Fibroblast of pulmonary artery (primary cell): ENCODE results near the gene SLC22A23.
"Not testable (repeated sequence)": the region's sequence is repeated elsewhere in the genome, so short reads cannot be mapped to it uniquely, and the experiment has no call there.

Source experiments
- DNase-seq: peaks from one replicate; pipeline ENCODE4 v3.0.0-alpha.2; 2010; ENCODE audit warnings: low read depth
- H3K4me3 ChIP-seq: replicated peaks from 2 replicates; pipeline ENCODE4 v1.5.1; 2011; ENCODE audit warnings: low read depth, mild to moderate bottlenecking, control low read depth, low read length, moderate library complexity
- TF ChIP-seq, protein P1 (sequence below): IDR thresholded peaks from 2 replicates; pipeline ENCODE4 v1.5.1; 2011; ENCODE audit warnings: mild to moderate bottlenecking, control low read depth, low read length, inconsistent platforms; ENCODE audit errors: missing control alignments

SLC22A23 gene

DNA sequence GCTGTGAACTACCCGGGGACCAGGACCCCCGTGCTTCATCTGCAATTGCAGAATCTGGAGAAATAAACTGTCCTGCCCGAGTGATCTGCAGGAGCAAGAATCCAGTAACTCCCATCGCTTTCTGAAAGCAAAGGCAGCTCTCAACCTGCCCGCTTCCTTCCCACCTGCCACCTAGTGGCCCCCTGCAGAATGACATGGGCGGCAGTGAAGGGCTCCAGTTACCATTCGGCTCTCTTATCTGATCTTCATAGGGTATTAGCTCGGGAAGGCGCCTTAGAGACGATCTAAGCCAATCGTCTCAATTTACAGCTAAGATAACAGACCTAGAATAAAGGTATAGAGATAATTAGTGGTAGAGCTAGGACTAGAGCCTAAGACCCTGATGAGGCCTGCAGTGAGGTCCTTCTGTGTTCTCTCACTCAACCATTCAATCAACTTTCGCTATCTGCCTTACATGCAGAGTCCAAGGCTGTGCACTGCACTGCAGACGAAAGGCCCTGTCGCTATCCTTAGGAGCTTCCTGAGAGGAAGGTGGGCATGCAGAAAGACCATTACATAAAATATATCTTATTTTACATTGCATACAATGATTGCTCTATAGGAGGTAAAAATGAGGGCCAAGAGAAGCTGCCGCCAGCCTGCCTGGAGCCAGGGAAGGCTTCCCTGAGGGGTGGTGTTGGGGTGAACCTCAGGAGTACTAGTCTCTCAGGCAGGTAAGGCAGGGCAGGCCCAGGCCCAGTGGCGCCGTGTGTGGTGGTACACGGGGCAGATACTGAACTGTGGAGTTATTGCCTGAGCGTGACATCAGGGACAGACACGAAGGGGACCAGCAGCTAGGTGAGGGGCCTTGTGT, 205.2 kb downstream of the SLC22A23 start:
- TF ChIP-seq, protein P1, sequence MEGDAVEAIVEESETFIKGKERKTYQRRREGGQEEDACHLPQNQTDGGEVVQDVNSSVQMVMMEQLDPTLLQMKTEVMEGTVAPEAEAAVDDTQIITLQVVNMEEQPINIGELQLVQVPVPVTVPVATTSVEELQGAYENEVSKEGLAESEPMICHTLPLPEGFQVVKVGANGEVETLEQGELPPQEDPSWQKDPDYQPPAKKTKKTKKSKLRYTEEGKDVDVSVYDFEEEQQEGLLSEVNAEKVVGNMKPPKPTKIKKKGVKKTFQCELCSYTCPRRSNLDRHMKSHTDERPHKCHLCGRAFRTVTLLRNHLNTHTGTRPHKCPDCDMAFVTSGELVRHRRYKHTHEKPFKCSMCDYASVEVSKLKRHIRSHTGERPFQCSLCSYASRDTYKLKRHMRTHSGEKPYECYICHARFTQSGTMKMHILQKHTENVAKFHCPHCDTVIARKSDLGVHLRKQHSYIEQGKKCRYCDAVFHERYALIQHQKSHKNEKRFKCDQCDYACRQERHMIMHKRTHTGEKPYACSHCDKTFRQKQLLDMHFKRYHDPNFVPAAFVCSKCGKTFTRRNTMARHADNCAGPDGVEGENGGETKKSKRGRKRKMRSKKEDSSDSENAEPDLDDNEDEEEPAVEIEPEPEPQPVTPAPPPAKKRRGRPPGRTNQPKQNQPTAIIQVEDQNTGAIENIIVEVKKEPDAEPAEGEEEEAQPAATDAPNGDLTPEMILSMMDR: peak; percentile 99
- no peak overlapping the region for H3K4me3 ChIP-seq
- peak; percentile 85 for DNase-seq

DNA sequence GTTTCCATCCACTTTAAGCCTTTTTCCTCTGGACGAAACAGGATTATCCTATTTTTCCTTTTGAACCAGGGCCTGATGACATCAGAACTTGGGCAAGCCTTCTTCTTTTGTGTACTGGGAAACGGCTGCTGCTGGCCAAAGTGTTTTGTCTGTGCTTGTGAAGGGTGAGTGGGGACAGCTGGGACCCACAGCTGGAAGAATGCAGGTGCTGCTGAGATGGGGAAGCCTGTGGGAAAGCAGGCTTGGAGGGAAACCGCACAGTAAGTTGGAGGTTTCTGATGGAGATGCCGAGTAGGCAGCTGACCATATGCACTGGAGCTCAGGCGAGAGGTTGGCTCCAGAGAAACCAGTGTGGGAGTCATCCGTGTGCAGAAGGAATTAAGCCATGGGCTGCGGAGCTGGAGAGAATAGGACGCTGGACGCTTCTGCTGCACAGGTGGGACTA, 206.6 kb downstream of the SLC22A23 start:
- TF ChIP-seq, protein P1: no peak
- no peak overlapping the region for H3K4me3 ChIP-seq
- peak; percentile 23 for DNase-seq

- no peak for DNase-seq
- no peak overlapping the region for H3K4me3 ChIP-seq
- TF ChIP-seq, protein P1: no peak
Observed at GRCh38 chr6:3249821-3250220, 207.0 kb downstream of the SLC22A23 start.

GRCh38 chr6:3247255-3248146, 209.3 kb downstream of the SLC22A23 start:
- peak; percentile 81 for DNase-seq
- TF ChIP-seq, protein P1: no peak
- peak overlapping the region; percentile 38 for H3K4me3 ChIP-seq

- TF ChIP-seq, protein P1: no peak
- no peak overlapping the region for H3K4me3 ChIP-seq
- no peak for DNase-seq
Observed at GRCh38 chr6:3245216-3245615, 211.6 kb downstream of the SLC22A23 start.

- not testable (repeated sequence) for H3K4me3 ChIP-seq
Observed at GRCh38 chr6:3244832-3245161, 212.1 kb downstream of the SLC22A23 start.

More at GRCh38 chr6:3244832-3245161, 212.1 kb downstream of the SLC22A23 start:
- DNase-seq: not testable (repeated sequence)
